Panc1 (cell line): ENCODE measurements around the gene RARB. TPM values are rescaled to one million over a fixed set of nuclear protein-coding genes. Genes with fewer than 3 reads are reported as not detected.

Source experiments
- ATAC-seq: fragments of 200-7000 bp; cut with Tn5 transposase; 2 replicates; pipeline ENCODE4 v1.9.1; 2020; ENCODE audit warnings: mild to moderate bottlenecking, moderate library complexity
- BruUV-seq: library from RNA; stranded (reverse); fragments of 400-500 nt; replicated peaks from 2 replicates; lab custom pipeline; 2021; lab: Mats Ljungman, UMichigan
- CTCF ChIA-PET: fragments of 300-600 bp; sonication (Branson Sonifier 250); formaldehyde crosslinking; loops from one replicate; lab custom pipeline; 2022; ENCODE audit warnings: antibody characterized with exemption; lab: Charles Lee
- POLR2A ChIA-PET: fragments of 300-600 bp; sonication (Branson Sonifier 250); formaldehyde crosslinking; loops from one replicate; lab custom pipeline; 2022; ENCODE audit warnings: antibody characterized with exemption; lab: Charles Lee
- DNase-seq: peaks from one replicate; pipeline ENCODE4 v3.0.0-alpha.2; 2010; ENCODE audit warnings: low read depth, low spot score
- H3K27ac ChIP-seq: 2 replicates; pipeline ENCODE4 v1.5.1; 2011; ENCODE audit warnings: mild to moderate bottlenecking, low read length, inconsistent platforms
- H3K27me3 ChIP-seq: fragments of 200-500 bp; sonication (Bioruptor generic); 2 replicates; pipeline ENCODE4 v1.6.0; 2014; ENCODE audit warnings: low read length, inconsistent platforms; ENCODE audit not compliant: control insufficient read depth, insufficient read depth
- H3K36me3 ChIP-seq: fragments of 200-500 bp; sonication (Bioruptor generic); 2 replicates; pipeline ENCODE4 v1.5.1; 2014; ENCODE audit warnings: inconsistent platforms, mild to moderate bottlenecking, low read length, moderate library complexity; ENCODE audit not compliant: control insufficient read depth, insufficient read depth
- H3K4me1 ChIP-seq: 2 replicates; pipeline ENCODE4 v1.5.1; 2011; ENCODE audit warnings: inconsistent platforms, mild to moderate bottlenecking, low read length, moderate library complexity; ENCODE audit not compliant: control insufficient read depth, insufficient read depth
- H3K4me3 ChIP-seq, 2 experiments: 2 replicates each; pipeline ENCODE4 v1.5.1; 2011 to 2012; ENCODE audit warnings: low read depth in 2 of 2, low read length in 2 of 2, mild to moderate bottlenecking in 2 of 2, inconsistent platforms in 1 of 2, moderate library complexity in 1 of 2
- H3K9me3 ChIP-seq: fragments of 200-500 bp; sonication (Bioruptor generic); 2 replicates; pipeline ENCODE4 v1.5.1; 2014; ENCODE audit warnings: low read depth, mild to moderate bottlenecking, inconsistent platforms, low read length, moderate library complexity; ENCODE audit not compliant: control insufficient read depth, insufficient read depth
- CTCF ChIP-seq: fragments of 450-650 bp; IDR thresholded peaks from 2 replicates; pipeline ENCODE4 v1.5.1; 2017; ENCODE audit warnings: mild to moderate bottlenecking
- POLR2AphosphoS5 ChIP-seq: IDR thresholded peaks from 2 replicates; pipeline ENCODE4 v1.6.1; 2012; ENCODE audit warnings: mild to moderate bottlenecking, low read depth, low read length, moderate library complexity
- REST ChIP-seq, 2 experiments: IDR thresholded peaks; 2 replicates each; pipeline ENCODE4 v1.6.1; 2011 to 2012; ENCODE audit warnings: low read depth in 2 of 2, control low read depth in 1 of 2, low read length in 1 of 2, mild to moderate bottlenecking in 1 of 2, moderate library complexity in 1 of 2; ENCODE audit not compliant: insufficient read depth in 1 of 2
- SIN3A ChIP-seq: IDR thresholded peaks from 2 replicates; pipeline ENCODE4 v1.6.1; 2012; ENCODE audit warnings: low read depth, mild to moderate bottlenecking, low read length, moderate library complexity, borderline replicate concordance; ENCODE audit not compliant: insufficient read depth
- TCF7L2 ChIP-seq: IDR thresholded peaks from 2 replicates; pipeline ENCODE4 v1.6.1; 2011; ENCODE audit warnings: mild to moderate bottlenecking, low read depth, low read length, inconsistent platforms
- in situ Hi-C: cut with HindIII; loops from 2 replicates; pipeline ENCODE4 v1.10.0; 2016; ENCODE audit warnings: low sequenced_read_pairs, low pct_unique_long_range_greater_than_20kb
- intact Hi-C: fragments of 100-400 bp; cut with micrococcal nuclease; formaldehyde crosslinking; loops from one replicate; pipeline ENCODE4 v1.10.0; 2022; ENCODE audit not compliant: unreplicated experiment
- total RNA-seq: library from RNA; stranded (reverse); gene quantifications from one replicate; pipeline ENCODE4 v1.2.1, GENCODE V29; 2021; ENCODE audit not compliant: unreplicated experiment

Gene RARB
- total RNA-seq, 1 experiment from 2014 or later = not detected

- Histone ChIP-seq H3K4me3 (no peak overlapping the region), H3K36me3 (no peaks in the 10 kb centered on the region), H3K27ac (no peak overlapping the region), H3K4me1 (no peaks in the 10 kb centered on the region), H3K27me3 (no peaks in the 10 kb centered on the region), H3K9me3 (no peaks in the 10 kb centered on the region)
- in situ Hi-C loops = no loop called here
- TF ChIP-seq REST (IDR thresholded peaks at IDR 0.05; ENCODE audit: insufficient read depth in 1 of 2, low read depth in 2 of 2, low read length in 1 of 2) = no peak
- no peak for TF ChIP-seq SIN3A
- TF ChIP-seq CTCF = no peak
- no peak for TF ChIP-seq TCF7L2
- no peak for TF ChIP-seq POLR2AphosphoS5
- no TSS peak for BruUV-seq
- ATAC-seq = no peak
- intact Hi-C loops = no loop called here
- no peak for DNase-seq
- CTCF ChIA-PET = no interaction called here
- POLR2A ChIA-PET = no interaction called here
Measured at GRCh38 chr3:25527336-25527735, 99.3 kb downstream of the RARB start.

- Histone ChIP-seq H3K27me3 (no peaks in the 10 kb centered on the region), H3K4me1 (no peaks in the 10 kb centered on the region), H3K36me3 (no peaks in the 10 kb centered on the region), H3K4me3 (no peak overlapping the region), H3K9me3 (no peaks in the 10 kb centered on the region), H3K27ac (no peak overlapping the region)
- TF ChIP-seq SIN3A (no peak), POLR2AphosphoS5 (no peak), TCF7L2 (no peak), REST (IDR thresholded peaks at IDR 0.05; ENCODE audit: insufficient read depth in 1 of 2, low read depth in 2 of 2, low read length in 1 of 2) (no peak)
- no TSS peak for BruUV-seq
- ChIA-PET POLR2A (no interaction called here), CTCF (interaction anchor here (0.6 kb wide), 1 partner anchor 688 kb away, joined by 6 read pairs; no protein-coding TSS in a partner anchor)
- in situ Hi-C loops = no loop called here
- ATAC-seq = no peak
- no peak for DNase-seq
- intact Hi-C loops = no loop called here
Measured at GRCh38 chr3:25527801-25528200, 99.7 kb downstream of the RARB start.
